ENCODE data around the gene DIP2C. TPM values are rescaled to one million over a fixed set of nuclear protein-coding genes. Genes with fewer than 3 reads are reported as not detected.

DIP2C gene
- total RNA-seq, 1 experiment from 2014 or later: 11.4 TPM

DNA sequence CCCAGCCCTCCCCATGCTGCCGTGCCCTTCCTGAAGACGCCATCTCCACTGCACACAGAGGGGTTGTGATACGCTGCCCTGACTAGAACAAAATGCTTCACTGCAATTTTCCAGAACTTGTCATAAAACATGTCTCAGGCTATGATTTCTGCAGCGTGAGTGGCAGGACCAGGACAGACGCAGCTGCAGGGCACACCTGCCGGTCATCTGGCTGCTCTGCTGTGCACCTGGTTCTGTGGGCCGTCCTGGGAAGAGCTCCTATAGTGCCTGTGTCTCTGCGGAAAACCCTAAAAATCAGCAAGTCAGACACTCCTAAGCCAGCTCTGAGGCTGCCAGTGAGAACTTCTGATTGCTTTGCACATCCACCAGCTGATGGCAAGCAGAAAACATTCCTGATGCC, 39.7 kb upstream of the DIP2C start:
- intact Hi-C loops (cut with micrococcal nuclease; ENCODE audit: unreplicated experiment): no loop called here
- no peaks in the 10 kb centered on the region for H3K36me3 ChIP-seq (ENCODE audit: control insufficient read depth, insufficient read depth, low read length)
- Mint-ChIP-seq H3K4me3 (ENCODE audit: unreplicated experiment) (no peak overlapping the region), H3K27ac (ENCODE audit: unreplicated experiment) (no peak overlapping the region), H3K27me3 (ENCODE audit: insufficient read depth, unreplicated experiment) (peaks cover 11% of the 10 kb centered on the region), H3K9me3 (ENCODE audit: unreplicated experiment) (no peaks in the 10 kb centered on the region), H3K36me3 (ENCODE audit: insufficient read depth, unreplicated experiment) (no peaks in the 10 kb centered on the region), H3K4me1 (ENCODE audit: low read depth, unreplicated experiment) (peaks cover 16% of the 10 kb centered on the region)
- H3K27me3 ChIP-seq (replicated peaks; ENCODE audit: control insufficient read depth, insufficient read depth, low read length): no peaks in the 10 kb centered on the region
- BruUV-seq (replicated peaks): no TSS peak
- ChIA-PET CTCF (no interaction called here), POLR2A (no interaction called here)
- no peak overlapping the region for H3K4me3 ChIP-seq (ENCODE audit: low read depth, low read length)
- TF ChIP-seq, protein P1, sequence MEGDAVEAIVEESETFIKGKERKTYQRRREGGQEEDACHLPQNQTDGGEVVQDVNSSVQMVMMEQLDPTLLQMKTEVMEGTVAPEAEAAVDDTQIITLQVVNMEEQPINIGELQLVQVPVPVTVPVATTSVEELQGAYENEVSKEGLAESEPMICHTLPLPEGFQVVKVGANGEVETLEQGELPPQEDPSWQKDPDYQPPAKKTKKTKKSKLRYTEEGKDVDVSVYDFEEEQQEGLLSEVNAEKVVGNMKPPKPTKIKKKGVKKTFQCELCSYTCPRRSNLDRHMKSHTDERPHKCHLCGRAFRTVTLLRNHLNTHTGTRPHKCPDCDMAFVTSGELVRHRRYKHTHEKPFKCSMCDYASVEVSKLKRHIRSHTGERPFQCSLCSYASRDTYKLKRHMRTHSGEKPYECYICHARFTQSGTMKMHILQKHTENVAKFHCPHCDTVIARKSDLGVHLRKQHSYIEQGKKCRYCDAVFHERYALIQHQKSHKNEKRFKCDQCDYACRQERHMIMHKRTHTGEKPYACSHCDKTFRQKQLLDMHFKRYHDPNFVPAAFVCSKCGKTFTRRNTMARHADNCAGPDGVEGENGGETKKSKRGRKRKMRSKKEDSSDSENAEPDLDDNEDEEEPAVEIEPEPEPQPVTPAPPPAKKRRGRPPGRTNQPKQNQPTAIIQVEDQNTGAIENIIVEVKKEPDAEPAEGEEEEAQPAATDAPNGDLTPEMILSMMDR (IDR thresholded peaks at IDR 0.05; ENCODE audit: insufficient read depth in 1 of 2, low read depth in 1 of 2, low read length in 1 of 2, severe bottlenecking in 1 of 2, unreplicated experiment in 1 of 2): no peak
- H3K4me1 ChIP-seq: peaks cover 4% of the 10 kb centered on the region; the same call in 1 of the 2 replicates
- H3K9me3 ChIP-seq: no peaks in the 10 kb centered on the region
- no peak for DNase-seq

DNA sequence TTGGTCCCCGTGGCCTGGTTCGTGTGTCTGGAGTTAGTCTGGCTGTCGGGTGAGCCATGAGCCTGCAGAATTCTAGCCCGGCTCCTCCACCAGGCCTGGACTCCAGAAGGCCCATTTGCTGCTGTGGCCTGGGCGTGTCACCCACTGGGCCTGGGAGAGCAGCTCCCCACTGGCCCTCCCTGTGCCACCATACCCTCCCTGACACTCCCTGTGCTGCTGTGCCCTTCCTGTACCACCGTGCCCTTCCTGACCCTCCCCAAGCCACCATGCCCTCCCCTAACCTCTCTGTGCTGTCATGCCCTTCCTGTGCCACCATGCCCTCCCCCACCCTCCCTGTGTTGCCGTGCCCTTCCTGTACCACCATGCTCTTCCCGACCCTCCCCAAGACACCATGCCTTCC, 39.1 kb upstream of the DIP2C start:
- H3K9me3 ChIP-seq: no peaks in the 10 kb centered on the region
- H3K4me1 ChIP-seq: peaks cover 4% of the 10 kb centered on the region; the same call in 1 of the 2 replicates
- intact Hi-C loops (cut with micrococcal nuclease; ENCODE audit: unreplicated experiment): no loop called here
- no peak overlapping the region for H3K4me3 Mint-ChIP-seq (ENCODE audit: unreplicated experiment)
- H3K4me3 ChIP-seq (ENCODE audit: low read depth, low read length): no peak overlapping the region
- H3K4me1 Mint-ChIP-seq (ENCODE audit: low read depth, unreplicated experiment): peaks cover 13% of the 10 kb centered on the region
- peaks cover 7% of the 10 kb centered on the region for H3K27me3 Mint-ChIP-seq (ENCODE audit: insufficient read depth, unreplicated experiment)
- TF ChIP-seq, protein P1 (IDR thresholded peaks at IDR 0.05; ENCODE audit: insufficient read depth in 1 of 2, low read depth in 1 of 2, low read length in 1 of 2, severe bottlenecking in 1 of 2, unreplicated experiment in 1 of 2): no peak
- H3K36me3 ChIP-seq (ENCODE audit: control insufficient read depth, insufficient read depth, low read length): no peaks in the 10 kb centered on the region
- no peak overlapping the region for H3K27ac Mint-ChIP-seq (ENCODE audit: unreplicated experiment)
- H3K27me3 ChIP-seq (replicated peaks; ENCODE audit: control insufficient read depth, insufficient read depth, low read length): no peaks in the 10 kb centered on the region
- no peaks in the 10 kb centered on the region for H3K9me3 Mint-ChIP-seq (ENCODE audit: unreplicated experiment)
- no peaks in the 10 kb centered on the region for H3K36me3 Mint-ChIP-seq (ENCODE audit: insufficient read depth, unreplicated experiment)
- CTCF ChIA-PET: no interaction called here
- BruUV-seq (replicated peaks): no TSS peak
- POLR2A ChIA-PET: no interaction called here
- DNase-seq: no peak

- Mint-ChIP-seq H3K36me3 (ENCODE audit: insufficient read depth, unreplicated experiment) (no peaks in the 10 kb centered on the region), H3K4me1 (ENCODE audit: low read depth, unreplicated experiment) (no peaks in the 10 kb centered on the region), H3K9me3 (ENCODE audit: unreplicated experiment) (no peaks in the 10 kb centered on the region), H3K27ac (ENCODE audit: unreplicated experiment) (no peak overlapping the region), H3K4me3 (ENCODE audit: unreplicated experiment) (no peak overlapping the region), H3K27me3 (ENCODE audit: insufficient read depth, unreplicated experiment) (no peaks in the 10 kb centered on the region)
- POLR2A ChIA-PET: no interaction called here
- Histone ChIP-seq H3K27me3 (replicated peaks; ENCODE audit: control insufficient read depth, insufficient read depth, low read length) (no peaks in the 10 kb centered on the region), H3K36me3 (ENCODE audit: control insufficient read depth, insufficient read depth, low read length) (no peaks in the 10 kb centered on the region), H3K9me3 (0 out of 2 replicates have a peak, but pooled peaks cover 3% of the 10 kb centered on the region), H3K4me3 (ENCODE audit: low read depth, low read length) (no peak overlapping the region), H3K4me1 (no peaks in the 10 kb centered on the region; the same call in 1 of the 2 replicates)
- DNase-seq: no peak
- no TSS peak for BruUV-seq (replicated peaks)
- intact Hi-C loops (cut with micrococcal nuclease; ENCODE audit: unreplicated experiment): no loop called here
- CTCF ChIA-PET: no interaction called here
- TF ChIP-seq, protein P1 (IDR thresholded peaks at IDR 0.05; ENCODE audit: insufficient read depth in 1 of 2, low read depth in 1 of 2, low read length in 1 of 2, severe bottlenecking in 1 of 2, unreplicated experiment in 1 of 2): no peak
Observed at GRCh38 chr10:727162-727790, 37.8 kb upstream of the DIP2C start.
